Thoracic aorta (tissue), 2 donors: Measurements from ENCODE around the gene KERA. TPM values are rescaled to one million over a fixed set of nuclear protein-coding genes. Genes with fewer than 3 reads are reported as not detected.
"Not testable (repeated sequence)": the region's sequence is repeated elsewhere in the genome, so short reads cannot be mapped to it uniquely, and the experiment has no call there.

Source experiments
- ATAC-seq: fragments of 150-250 bp; one replicate; pipeline ENCODE4 v1.8.0; 2017; ENCODE audit warnings: low read depth; ENCODE audit not compliant: insufficient number of reproducible peaks, low FRiP score
- DNase-seq: peaks from one replicate; pipeline ENCODE4 v3.0.0-alpha.2; 2020; ENCODE audit warnings: low spot score
- H3K27ac ChIP-seq, 2 donors: fragments of 200-600 bp; sonication (generic); 1 replicate in 1 of 2; 2 replicates in 1 of 2; pipeline ENCODE4 v1.5.1; 2016; ENCODE audit warnings: mild to moderate bottlenecking in 2 of 2, moderate library complexity in 2 of 2
- H3K27me3 ChIP-seq: fragments of 200-600 bp; sonication (generic); replicated peaks from 2 replicates; pipeline ENCODE4 v1.6.0; 2016; ENCODE audit warnings: mild to moderate bottlenecking; ENCODE audit not compliant: insufficient read depth
- H3K36me3 ChIP-seq: fragments of 200-600 bp; sonication (generic); one replicate; pipeline ENCODE4 v1.5.1; 2016
- H3K4me1 ChIP-seq, 2 donors: fragments of 200-600 bp; sonication (generic); 1 replicate in 1 of 2; 2 replicates in 1 of 2; pipeline versions ENCODE4 v1.5.1 to v1.6.0; 2016; ENCODE audit warnings: low read depth in 2 of 2, mild to moderate bottlenecking in 1 of 2; ENCODE audit not compliant: control insufficient read depth in 1 of 2
- H3K4me3 ChIP-seq: fragments of 200-600 bp; sonication (generic); 2 replicates; pipeline ENCODE4 v1.5.1; 2016; ENCODE audit warnings: mild to moderate bottlenecking
- H3K9me3 ChIP-seq: fragments of 200-600 bp; sonication (generic); 2 replicates; pipeline ENCODE4 v1.5.1; 2016
- CTCF ChIP-seq: fragments of 200-600 bp; sonication (generic); IDR thresholded peaks from one replicate; pipeline ENCODE4 v1.5.1; 2019; ENCODE audit warnings: antibody characterized with exemption
- total RNA-seq, 2 donors: library from RNA; depleted of rRNA; stranded (reverse); fragments of >200 nt; gene quantifications; one replicate each; pipeline versions ENCODE4 v1.1.0 to v1.2.3, GENCODE V29; 2016

KERA gene
- total RNA-seq, 2 donors from 2014 or later = not detected

GRCh38 chr12:91098461-91098860 is 40.6 kb upstream of the KERA start:
- Histone ChIP-seq H3K4me3 (no peak overlapping the region), H3K4me1 (peaks cover 5 to 7% of the 10 kb centered on the region in 2 donors), H3K27ac (no peak overlapping the region), H3K36me3 (no peaks in the 10 kb centered on the region), H3K27me3 (no peaks in the 10 kb centered on the region), H3K9me3 (no peaks in the 10 kb centered on the region)
- DNase-seq (no peak), ATAC-seq (no peak)
- no peak for TF ChIP-seq CTCF

DNA sequence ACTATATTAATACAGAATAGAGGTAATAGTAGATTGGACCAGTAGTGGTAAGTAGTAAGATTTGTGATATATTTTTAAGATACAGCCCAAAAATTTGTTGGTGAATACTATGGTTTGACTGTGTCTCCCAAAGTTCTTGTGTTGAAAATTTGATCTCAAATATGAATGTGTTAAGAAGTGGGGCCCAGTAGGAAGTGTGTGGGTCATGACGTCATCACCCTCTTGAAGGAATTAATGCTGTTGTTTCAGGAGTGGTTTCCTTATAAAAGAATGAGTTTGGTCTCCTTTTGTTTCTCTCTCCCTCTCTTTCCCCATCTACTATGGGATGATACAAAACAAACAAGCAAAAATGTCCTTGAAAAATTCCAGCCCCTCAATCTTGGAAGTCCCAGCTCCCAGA is 37.1 kb upstream of the KERA start:
- H3K27me3 ChIP-seq = no peaks in the 10 kb centered on the region
- ATAC-seq (no peak), DNase-seq (no peak)
- no peak for TF ChIP-seq CTCF
- peaks cover 5 to 7% of the 10 kb centered on the region in 2 donors for H3K4me1 ChIP-seq
- no peak overlapping the region for H3K27ac ChIP-seq
- H3K36me3 ChIP-seq = no peaks in the 10 kb centered on the region
- H3K4me3 ChIP-seq = no peak overlapping the region
- no peaks in the 10 kb centered on the region for H3K9me3 ChIP-seq

- Histone ChIP-seq H3K27me3 (no peaks in the 10 kb centered on the region), H3K27ac (no peak overlapping the region), H3K4me1 (peaks cover 5% of the 10 kb centered on the region in 2 donors), H3K9me3 (peaks cover 5% of the 10 kb centered on the region), H3K36me3 (no peaks in the 10 kb centered on the region), H3K4me3 (no peak overlapping the region)
- no peak for DNase-seq
- no peak for TF ChIP-seq CTCF
- ATAC-seq = no peak
Measured at GRCh38 chr12:91094032-91094662, 36.3 kb upstream of the KERA start.

DNA sequence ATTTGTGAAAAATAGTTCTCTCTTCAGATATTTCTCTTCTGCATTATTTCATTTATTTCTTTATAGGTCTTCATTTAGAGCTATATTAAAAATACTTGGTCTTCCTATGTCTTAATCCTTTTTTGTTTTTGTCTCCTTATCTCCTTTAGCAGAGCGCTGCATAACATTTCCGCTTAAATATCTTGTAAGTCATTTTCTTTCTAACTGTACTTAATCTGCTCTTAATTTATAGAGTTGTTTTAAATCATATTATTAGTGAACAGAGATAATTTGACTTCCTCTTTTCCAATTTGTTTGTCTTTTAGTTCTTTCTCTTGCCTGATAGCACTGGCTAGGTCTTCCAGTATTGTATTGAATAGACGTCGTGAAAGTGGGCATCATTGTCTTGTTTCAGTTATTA is 35.5 kb upstream of the KERA start:
- no peak for TF ChIP-seq CTCF
- H3K27ac ChIP-seq = no peak overlapping the region
- no peak overlapping the region for H3K4me3 ChIP-seq
- H3K4me1 ChIP-seq = peaks cover 0 to 2% of the 10 kb centered on the region in 2 donors
- DNase-seq (no peak), ATAC-seq (no peak)
- H3K27me3 ChIP-seq = no peaks in the 10 kb centered on the region
- peaks cover 7% of the 10 kb centered on the region for H3K9me3 ChIP-seq
- H3K36me3 ChIP-seq = no peaks in the 10 kb centered on the region

- Histone ChIP-seq H3K4me1 (no peaks in the 10 kb centered on the region), H3K27ac (no peak overlapping the region), H3K27me3 (no peaks in the 10 kb centered on the region), H3K9me3 (peaks cover 7% of the 10 kb centered on the region), H3K4me3 (no peak overlapping the region), H3K36me3 (no peaks in the 10 kb centered on the region)
- ATAC-seq (no peak), DNase-seq (no peak)
- TF ChIP-seq CTCF = no peak
Measured at GRCh38 chr12:91091916-91092715, 34.3 kb upstream of the KERA start.

GRCh38 chr12:91089953-91090352 is 32.1 kb upstream of the KERA start:
- not testable (repeated sequence) for H3K36me3 ChIP-seq, H3K4me1 ChIP-seq, H3K27me3 ChIP-seq, H3K27ac ChIP-seq, DNase-seq, ATAC-seq, H3K9me3 ChIP-seq, H3K4me3 ChIP-seq
